ENCODE measurements around the gene TNFRSF25.

TNFRSF25 gene, protein sequence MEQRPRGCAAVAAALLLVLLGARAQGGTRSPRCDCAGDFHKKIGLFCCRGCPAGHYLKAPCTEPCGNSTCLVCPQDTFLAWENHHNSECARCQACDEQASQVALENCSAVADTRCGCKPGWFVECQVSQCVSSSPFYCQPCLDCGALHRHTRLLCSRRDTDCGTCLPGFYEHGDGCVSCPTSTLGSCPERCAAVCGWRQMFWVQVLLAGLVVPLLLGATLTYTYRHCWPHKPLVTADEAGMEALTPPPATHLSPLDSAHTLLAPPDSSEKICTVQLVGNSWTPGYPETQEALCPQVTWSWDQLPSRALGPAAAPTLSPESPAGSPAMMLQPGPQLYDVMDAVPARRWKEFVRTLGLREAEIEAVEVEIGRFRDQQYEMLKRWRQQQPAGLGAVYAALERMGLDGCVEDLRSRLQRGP

DNA sequence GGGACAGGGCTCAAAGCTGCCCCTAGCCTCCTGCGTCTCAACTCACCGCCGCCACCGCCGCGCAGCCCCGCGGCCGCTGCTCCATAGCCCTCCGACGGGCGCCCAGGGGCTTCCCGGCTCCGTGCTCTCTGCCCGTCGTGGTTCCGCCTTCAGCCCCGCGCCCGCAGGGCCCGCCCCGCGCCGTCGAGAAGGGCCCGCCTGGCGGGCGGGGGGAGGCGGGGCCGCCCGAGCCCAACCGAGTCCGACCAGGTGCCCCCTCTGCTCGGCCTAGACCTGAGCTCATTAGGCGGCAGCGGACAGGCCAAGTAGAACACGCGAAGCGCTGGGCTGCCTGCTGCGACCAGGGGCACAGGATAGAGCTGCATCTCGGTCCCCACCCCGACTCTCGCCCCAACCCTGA is at the start of gene TNFRSF25:
TNFRSF25 (minus strand) TSS at position 151 of the 400 bp plus-strand sequence; CDS start at position 85, 66 bp downstream.
- DNase-seq: no peak

GRCh38 chr1:6515771-6516170 is 49.8 kb upstream of the TNFRSF25 start:
- peak in 1 of 2 donors; percentile 30 for DNase-seq

GRCh38 chr1:6513320-6513801 is 47.4 kb upstream of the TNFRSF25 start:
- no peak for DNase-seq

DNA sequence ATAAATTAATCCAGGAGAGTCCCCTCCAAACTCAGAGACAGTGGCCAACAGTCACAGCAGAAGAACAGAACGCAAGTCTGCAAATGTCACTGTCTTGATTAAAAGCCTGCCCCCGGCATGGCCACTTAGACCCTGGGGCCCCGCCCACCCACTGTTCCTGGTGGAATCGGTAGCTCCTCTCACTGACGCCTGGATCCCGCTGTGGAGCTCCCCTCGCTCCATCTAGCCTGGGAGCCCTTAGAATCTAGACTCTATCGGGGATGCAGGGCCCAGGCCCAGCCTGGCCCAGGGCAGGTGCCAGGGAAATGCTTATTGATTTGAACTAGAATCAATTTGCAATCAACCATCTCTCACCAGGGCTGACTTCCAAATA is 46.9 kb upstream of the TNFRSF25 start:
- no peak for DNase-seq

DNA sequence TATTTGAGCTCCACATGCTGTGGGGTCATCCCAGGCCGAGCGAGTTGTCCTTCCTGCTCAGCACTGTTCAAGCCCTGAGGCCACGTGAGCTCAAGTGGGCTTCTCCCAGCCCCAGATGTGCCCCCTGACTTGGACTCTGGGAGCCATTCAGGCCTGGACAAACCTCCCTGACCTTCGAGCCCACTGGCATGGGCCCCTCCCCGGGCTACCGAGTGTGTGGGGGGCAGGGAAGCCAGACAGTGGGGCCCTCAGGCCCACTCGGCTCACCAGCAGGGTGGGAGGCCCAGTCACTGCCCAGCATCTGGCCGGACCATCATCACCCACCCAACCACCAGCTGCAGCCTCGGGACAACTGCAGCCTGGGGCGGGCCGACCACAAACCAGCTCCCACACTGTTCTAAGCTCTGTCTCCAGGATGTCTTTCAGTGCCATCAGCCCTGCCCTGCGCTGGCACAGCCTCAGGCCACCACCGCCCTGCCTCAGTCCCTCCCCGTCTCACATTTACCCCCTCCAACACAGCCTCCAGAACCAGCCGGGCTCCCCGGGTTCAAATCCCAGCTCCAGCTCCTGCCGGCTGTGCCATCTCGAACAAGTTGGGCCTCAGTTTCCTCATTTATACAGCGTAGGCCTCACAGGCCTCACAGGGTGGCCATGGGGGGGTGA is 46.4 kb upstream of the TNFRSF25 start:
- DNase-seq: no peak

DNA sequence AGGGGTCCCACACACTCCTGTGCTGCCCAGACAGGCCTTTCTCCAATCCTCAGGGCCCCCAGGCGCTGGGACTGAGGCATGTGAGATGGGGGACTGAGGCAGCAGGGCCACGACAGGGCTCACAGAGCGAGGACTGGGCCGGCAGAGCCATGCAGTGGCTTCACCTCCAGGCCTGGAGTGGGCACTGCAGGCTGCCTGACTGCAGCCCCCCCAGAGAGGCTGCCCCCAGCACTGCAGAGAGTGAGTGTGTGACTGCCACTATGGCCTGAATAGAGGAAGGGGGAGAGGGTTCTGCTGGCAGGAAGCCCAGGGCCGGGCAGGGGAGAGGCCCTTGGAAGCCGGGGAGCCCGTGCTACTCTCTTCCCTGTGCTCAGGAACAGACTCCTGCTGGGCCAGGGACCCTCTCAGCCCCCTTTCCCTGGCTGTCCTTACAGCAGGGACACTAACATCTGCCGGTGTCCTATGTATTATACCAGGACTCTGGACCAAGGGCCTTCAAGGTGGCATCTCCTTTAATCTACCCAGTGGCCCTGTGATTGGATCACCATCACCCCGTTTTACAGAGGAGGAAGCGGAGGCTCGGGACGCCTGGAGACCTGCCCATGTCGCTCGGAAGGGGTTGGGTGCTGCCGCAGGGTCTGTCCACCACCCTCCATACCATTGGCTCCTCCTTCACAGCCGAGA is 45.7 kb upstream of the TNFRSF25 start:
- no peak for DNase-seq

DNA sequence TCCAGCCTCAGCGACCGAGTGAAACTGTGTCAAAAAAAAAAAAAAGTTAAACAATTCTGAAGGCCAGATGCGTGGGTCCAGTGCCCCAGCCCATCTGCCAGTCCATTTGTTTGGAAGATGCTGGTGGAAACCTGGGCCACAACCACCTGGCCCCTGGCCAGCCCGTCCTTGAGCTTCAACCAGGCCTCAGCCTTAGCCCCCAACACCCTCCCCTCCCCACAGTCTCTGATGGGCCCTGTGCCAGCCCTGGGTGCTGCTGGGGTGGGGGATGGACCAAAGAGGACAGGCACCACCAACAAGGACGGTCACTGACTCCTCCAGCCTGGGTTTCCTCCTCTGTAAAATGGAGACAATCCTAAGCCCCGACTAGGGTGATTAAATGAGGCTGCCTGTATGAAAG is 45.1 kb upstream of the TNFRSF25 start:
- DNase-seq: no peak

- DNase-seq: no peak
Measured at GRCh38 chr1:6510493-6510892, 44.5 kb upstream of the TNFRSF25 start.

DNA sequence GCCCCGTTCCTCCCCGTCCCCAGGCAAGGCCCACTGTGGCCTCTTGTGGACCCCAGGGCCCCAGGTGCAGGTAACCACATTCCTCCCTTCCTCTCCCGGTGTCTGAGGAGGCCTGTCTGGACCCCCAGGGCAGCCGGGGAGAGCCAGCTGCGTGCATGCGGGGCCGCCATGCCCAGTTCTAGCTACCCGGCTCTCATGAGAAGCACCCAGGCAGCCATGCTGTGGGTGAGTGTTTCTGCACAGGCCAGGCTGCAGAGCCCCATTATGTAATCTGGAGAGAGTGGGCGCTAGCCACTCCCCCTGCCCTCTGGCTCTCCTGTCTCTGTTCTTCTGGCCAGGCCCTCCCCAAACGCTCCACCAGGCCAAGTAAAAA is 43.9 kb upstream of the TNFRSF25 start:
- DNase-seq: peak; percentile 80 to 87

- no peak for DNase-seq
Measured at GRCh38 chr1:6509220-6509918, 43.4 kb upstream of the TNFRSF25 start.

DNA sequence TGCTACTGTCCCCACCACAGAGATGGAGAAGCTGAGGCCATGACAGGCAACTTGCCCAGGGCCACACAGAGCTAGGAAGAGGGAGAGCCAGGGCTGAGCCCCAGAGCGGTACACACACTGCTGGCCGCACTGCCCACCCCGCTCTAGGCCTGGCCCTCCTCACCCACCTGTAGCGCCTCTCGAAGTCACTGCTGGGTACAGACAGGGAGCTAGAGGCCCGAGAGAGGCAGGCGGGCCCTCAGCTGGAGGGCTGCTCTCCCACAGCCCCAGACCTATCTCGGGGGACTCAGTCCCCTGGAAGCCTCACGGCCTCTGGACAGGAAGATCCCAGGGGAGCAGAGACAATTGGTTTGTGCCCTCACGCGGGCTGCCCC is 42.8 kb upstream of the TNFRSF25 start:
- DNase-seq: no peak

GRCh38 chr1:6508154-6508815 is 42.3 kb upstream of the TNFRSF25 start:
- no peak for DNase-seq

- DNase-seq: no peak
Measured at GRCh38 chr1:6507461-6507911, 41.5 kb upstream of the TNFRSF25 start.

DNA sequence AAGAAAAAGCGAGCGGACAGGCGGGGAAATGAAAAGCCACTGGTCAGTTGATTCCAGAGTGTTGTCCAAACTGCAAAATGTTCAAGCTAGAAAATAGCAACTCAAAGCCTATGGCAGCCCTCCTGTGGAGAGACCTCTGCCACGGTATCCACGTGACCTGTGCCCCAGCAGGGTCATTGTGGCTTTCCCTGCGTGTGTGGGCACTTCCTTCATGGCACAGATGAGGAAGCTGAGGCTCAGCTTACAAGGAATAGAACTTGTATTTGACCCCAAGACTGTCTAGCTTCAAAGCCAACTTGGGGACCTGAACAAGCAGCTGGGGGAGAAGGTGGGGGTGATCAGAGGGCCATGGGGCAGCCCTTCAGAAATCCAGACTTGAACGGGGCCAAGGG is 41.1 kb upstream of the TNFRSF25 start:
- DNase-seq: peak; percentile 48 to 67

DNA sequence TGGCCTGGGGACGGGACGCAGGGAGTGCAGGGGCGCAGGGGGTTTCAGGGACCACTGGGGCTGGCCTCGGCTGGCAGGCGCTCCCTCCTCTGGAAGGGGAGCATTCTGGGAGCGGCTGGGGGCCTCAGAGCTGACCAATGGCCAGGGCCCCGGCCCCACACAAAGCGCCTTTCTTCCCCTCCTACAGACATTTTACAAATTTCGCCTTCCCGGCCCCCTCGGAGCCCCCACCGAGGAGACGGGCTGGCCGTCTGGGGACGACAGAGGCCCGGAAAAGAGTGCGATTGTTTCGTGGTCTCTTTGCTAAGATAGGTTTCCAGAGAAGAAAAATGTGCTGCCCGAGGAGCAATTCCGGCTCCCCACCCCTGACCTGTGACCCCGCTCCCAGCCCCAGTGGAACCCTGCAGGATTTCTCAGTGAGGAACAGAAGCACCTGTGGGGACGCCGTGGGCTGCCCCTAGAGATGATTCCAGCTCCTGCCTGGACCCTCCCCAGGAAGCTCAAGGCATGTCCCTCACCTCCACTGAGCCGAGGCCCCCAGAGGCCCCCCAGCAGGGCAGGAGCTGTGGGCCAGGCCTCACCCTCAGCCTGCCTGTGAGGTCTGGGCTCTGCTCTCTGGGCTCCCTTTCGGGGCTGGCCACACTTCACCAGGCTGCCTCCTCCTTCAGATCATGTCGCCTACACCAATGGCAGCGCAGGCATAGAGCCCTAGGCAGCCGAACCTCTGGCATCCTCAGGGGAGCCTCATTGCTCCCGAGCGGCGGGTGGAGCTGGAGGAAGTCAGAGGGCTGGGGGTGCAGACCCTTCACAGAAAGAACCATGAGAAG is 40.5 kb upstream of the TNFRSF25 start:
- no peak for DNase-seq

DNA sequence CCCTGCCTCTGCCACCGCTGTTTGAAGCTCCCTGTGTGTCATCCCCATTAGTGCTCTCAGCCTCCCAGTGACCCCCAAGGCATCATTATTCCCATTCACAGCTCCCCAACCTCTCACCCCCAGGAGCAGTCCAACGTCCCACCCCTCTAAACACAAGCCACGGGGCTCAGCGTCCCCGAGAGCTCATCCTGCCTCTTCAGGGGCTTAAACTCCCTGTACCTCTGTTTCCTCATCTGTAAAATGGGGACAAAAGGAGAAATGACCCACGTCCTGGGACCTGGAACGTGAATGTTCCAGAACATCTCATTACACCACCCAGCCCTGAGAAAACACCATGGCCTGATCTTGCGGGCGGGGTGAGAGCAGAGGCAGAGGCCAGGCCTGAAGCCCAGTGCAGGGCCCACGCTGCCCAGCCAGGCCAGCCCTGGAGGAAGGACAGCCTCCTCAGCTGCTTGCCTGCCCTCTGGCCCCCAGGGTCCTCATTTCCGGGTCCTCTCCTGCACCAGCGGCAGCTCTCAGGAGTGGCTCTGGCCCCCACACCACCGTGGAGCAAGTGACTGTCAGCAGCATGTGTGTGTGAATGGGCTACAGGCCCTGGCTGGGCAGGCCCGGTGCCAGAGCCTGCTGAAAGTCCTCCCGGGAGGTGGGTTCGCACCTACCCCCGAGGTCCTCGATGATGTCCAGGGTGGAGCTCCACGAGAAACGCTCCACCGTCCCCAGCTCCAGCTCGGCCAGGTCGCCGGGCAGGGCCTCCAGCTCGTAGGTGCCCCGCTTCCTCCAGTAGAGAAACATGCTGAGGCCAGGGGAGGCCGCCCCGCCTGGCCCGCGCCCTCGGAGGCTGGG is 39.6 kb upstream of the TNFRSF25 start:
- DNase-seq: no peak

- no peak for DNase-seq
Measured at GRCh38 chr1:6504887-6505286, 38.9 kb upstream of the TNFRSF25 start.

DNA sequence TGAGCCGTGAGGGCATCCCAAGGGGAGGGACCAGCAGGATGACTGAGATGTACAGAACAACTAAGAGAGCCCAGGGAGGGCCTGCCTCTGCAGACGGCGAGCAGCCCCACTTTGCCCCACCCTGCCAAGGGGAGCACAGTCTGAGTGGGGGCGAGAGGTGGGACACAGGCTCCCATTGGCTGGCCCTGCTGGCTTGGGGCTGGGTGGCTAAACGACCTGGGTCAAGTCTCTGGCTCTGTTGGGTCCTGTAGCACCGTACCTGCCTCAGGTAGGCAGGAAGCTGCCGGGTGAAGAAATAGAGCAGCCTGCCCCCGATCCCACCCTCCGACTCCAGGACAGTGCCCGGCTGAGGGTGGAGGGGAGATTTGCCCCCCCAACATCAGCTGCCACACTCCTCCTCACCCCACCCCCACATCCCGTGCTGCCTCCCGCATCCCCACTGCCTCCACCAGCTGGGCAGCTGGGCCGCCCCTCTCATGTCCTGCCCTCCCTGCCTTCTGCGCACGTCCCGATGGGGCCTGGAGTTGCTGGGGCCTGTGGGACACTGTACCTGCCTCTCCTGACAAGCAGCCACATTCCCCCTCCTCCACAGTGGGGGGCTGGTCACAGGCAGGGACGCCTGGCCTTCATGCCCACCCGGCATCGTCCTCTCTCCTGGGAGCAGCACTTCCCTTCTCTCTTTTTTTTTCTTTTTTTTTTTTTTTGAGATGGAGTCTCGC is 38.1 kb upstream of the TNFRSF25 start:
- DNase-seq: no peak

- DNase-seq: peak; percentile 63 to 74
Measured at GRCh38 chr1:6502000-6502891, 36.3 kb upstream of the TNFRSF25 start.

All from inflammatory macrophage treated with lipopolysaccharide for 1 hour (primary cell).